ENCODE measurements around the gene MEG3. TPM values are rescaled to one million over a fixed set of nuclear protein-coding genes. Genes with fewer than 3 reads are reported as not detected.

MEG3 gene
- total RNA-seq, 1 donor from 2014 or later: 0.86 TPM

Other genes starting within 250 kb of the MEG3 start
- gene BEGAIN, start 238.7 kb upstream of the MEG3 start, total RNA-seq: 0.11 and 0.13 TPM in 2 replicates
- not detected in 2 replicates for gene DLK1, start 99.2 kb upstream of the MEG3 start, total RNA-seq
- not detected in 2 replicates for gene RTL1, start 77.6 kb downstream of the MEG3 start, total RNA-seq

Measured in pulmonary artery endothelial cell (primary cell).